ENCODE data around the gene PGD.

Gene PGD

DNA sequence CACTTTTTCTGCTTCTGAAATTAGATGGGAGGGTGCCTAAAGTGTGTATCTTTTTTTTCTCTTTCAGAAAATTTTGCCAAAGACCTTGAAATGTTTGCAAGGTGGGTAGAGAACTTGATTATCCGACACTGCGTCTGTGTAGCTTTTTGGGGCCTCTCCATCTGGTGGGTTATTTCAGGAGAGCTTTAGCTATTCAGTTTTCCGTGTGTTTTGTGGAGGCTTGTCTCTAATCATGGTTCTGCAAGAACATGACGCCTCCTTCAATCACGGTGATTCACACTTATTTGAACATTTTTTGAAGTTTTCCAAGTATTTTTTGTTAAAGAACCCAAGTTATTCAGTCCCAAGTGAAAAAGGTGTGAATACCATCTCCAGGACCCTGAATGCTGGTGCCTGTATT is 35.7 kb downstream of the PGD start:
- TF ChIP-seq CTCF (conservative IDR thresholded peaks at IDR 0.05; ENCODE audit: control insufficient read depth, insufficient read depth, low read depth, low read length) = no peak
- DNase-seq (ENCODE audit: low read depth) = no peak

GRCh38 chr1:10437052-10437451 is 38.2 kb downstream of the PGD start:
- TF ChIP-seq CTCF (conservative IDR thresholded peaks at IDR 0.05; ENCODE audit: control insufficient read depth, insufficient read depth, low read depth, low read length) = no peak
- DNase-seq (ENCODE audit: low read depth) = no peak

More for the DNA sequence above, 35.7 kb downstream of the PGD start:
- H3K4me3 ChIP-seq (ENCODE audit: control insufficient read depth, low read depth, low read length) = no peak overlapping the region

GRCh38 chr1:10438677-10439163 is 39.9 kb downstream of the PGD start:
- TF ChIP-seq CTCF (conservative IDR thresholded peaks at IDR 0.05; ENCODE audit: control insufficient read depth, insufficient read depth, low read depth, low read length) = no peak
- no peak for DNase-seq (ENCODE audit: low read depth)

More at GRCh38 chr1:10437052-10437451, 38.2 kb downstream of the PGD start:
- H3K4me3 ChIP-seq (ENCODE audit: control insufficient read depth, low read depth, low read length) = no peak overlapping the region

DNA sequence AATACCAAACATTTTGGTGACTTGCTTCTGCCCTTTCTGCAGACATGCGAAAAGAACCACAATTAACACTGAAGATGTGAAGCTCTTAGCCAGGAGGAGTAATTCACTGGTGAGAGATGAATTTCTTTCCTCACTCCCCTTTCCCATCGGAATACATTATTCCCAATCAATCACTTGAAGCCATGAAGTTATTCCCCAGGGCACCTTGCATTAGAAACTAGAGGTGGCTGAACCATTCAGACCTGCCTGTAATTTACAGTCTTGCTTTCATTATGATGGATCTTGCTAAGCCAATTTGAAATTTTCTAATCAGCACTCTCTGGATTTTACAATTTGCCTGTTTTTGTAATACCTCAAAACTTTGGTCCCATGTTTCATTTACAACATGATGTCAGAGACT is 41.4 kb downstream of the PGD start:
- H3K4me3 ChIP-seq (ENCODE audit: control insufficient read depth, low read depth, low read length) = no peak overlapping the region
- DNase-seq (ENCODE audit: low read depth) = no peak
- TF ChIP-seq CTCF (conservative IDR thresholded peaks at IDR 0.05; ENCODE audit: control insufficient read depth, insufficient read depth, low read depth, low read length) = no peak

More at GRCh38 chr1:10438677-10439163, 39.9 kb downstream of the PGD start:
- H3K4me3 ChIP-seq (ENCODE audit: control insufficient read depth, low read depth, low read length) = no peak overlapping the region

GRCh38 chr1:10440794-10441193 is 41.9 kb downstream of the PGD start:
- no peak overlapping the region for H3K4me3 ChIP-seq (ENCODE audit: control insufficient read depth, low read depth, low read length)
- DNase-seq (ENCODE audit: low read depth) = no peak
- TF ChIP-seq CTCF (conservative IDR thresholded peaks at IDR 0.05; ENCODE audit: control insufficient read depth, insufficient read depth, low read depth, low read length) = no peak

GRCh38 chr1:10444248-10444647 is 45.4 kb downstream of the PGD start:
- no peak for DNase-seq (ENCODE audit: low read depth)
- H3K4me3 ChIP-seq (ENCODE audit: control insufficient read depth, low read depth, low read length) = no peak overlapping the region
- no peak for TF ChIP-seq CTCF (conservative IDR thresholded peaks at IDR 0.05; ENCODE audit: control insufficient read depth, insufficient read depth, low read depth, low read length)
